GM21360 (cell line): Measurements from ENCODE around the gene MYO5A.
A peak's percentile ranks its signal among the peaks of the same experiment; 100 is the strongest.

Experiments
- ATAC-seq: cut with Tn5 transposase; IDR thresholded peaks from one replicate; pipeline ENCODE4 v1.9.1; 2021; ENCODE audit warnings: mild to moderate bottlenecking, moderate library complexity; ENCODE audit not compliant: unreplicated experiment

MYO5A gene

GRCh38 chr15:52276256-52276770 lies 252.4 kb downstream of the MYO5A start:
- no peak for ATAC-seq

- no peak for ATAC-seq
Measured at GRCh38 chr15:52263563-52264282, 265.0 kb downstream of the MYO5A start.

GRCh38 chr15:52262364-52262763 lies 266.3 kb downstream of the MYO5A start:
- ATAC-seq, result no peak

DNA sequence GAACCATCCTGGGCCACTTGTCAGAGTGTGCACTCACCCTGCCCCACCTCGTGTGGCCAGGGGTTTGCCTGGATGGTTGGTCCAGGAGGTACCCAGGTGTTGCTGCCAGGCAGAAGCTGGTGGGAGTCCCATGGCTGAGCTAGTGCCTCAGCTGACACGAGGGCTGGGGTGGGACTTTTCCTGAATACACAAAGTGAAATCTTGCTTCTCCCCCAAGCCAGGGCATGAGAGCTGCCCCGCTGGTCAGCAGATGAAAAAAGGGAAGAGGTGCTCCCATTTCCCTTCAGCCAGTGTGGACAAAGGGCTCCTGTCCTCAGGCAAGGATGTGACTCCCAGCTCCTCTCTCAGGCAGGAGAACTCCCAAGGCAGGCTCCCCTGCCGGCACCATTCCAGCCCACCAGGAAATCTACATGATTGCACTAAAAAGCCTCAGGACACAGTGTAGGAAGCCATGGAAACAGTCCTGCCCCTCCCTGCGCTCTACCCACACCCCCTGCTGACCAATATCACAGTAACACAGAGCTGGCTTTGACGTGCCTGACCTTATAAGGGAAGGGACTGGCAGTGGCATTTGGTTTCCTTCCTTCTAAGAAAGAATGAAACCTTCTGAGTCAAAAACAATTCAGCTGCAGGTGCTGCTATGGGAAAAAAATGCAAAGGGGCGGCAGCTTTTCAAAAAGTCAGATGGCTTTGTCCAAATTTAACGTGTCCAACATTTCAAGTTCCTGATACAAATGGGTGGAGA lies 267.0 kb downstream of the MYO5A start:
- ATAC-seq, result peak; percentile 96

GRCh38 chr15:52261026-52261425 lies 267.7 kb downstream of the MYO5A start:
- no peak for ATAC-seq

DNA sequence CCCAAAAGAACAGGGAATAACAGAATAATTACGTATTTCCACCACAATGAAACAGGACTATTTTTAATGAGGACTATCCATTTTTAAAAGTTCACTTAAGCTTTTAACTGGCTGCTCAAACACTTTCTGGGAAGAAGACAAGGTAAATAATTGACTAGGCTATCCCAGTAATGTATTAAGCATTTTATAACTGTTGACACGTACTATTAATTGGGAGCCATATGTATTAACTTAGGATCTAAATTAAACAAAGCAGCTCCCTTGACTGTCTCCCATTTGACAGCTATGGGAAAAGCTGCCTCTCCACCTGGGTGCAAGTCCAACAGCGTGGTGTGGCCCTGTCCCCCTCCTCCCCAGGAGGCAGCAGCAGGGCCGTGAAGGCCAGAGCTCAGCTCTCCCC lies 269.2 kb downstream of the MYO5A start:
- no peak for ATAC-seq

DNA sequence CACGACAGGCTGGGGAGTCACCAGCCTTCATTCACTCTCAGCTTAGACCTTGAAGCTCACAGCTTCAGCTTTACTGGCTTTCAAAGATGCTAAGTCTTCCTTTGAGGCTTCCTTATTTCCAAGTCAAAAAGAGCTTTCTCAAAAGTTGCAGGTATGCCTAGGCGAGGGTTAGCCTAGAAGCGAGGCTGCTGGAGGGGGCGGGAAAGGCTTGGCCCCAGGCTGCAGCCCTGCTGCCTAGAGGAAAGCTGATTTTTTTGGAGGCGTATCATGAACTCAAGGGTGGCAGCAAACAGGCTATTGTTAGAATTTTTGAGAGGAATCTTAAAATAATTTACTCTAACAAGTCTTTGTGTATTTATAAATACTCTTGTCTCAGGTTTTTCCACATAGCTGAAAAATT lies 270.2 kb downstream of the MYO5A start:
- no peak for ATAC-seq

DNA sequence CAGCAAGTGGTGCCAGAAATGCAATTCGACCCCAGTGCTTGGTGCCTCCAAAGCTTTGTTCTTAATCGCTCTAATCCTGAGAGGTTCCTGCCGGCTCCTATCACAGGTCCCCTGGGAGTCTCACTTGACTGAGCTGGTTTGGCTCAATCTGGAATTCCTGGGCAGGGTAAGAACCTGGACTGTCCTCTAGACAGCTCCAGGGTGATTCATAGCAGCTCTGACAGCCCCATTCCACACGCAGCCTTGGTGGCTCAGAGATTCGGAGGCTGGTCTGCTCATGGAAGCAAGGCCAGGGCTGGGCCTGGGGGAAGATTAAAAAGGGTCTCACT lies 271.0 kb downstream of the MYO5A start:
- no peak for ATAC-seq
